Heart left ventricle (tissue), 13 donors: ENCODE data around the gene CENPX.

ENCODE experiments used
- POLR2A ChIP-seq, 2 donors: fragments of 450-650 bp; IDR thresholded peaks; one replicate each; pipeline ENCODE4 v1.6.1; 2017; ENCODE audit warnings: antibody characterized with exemption in 2 of 2, mild to moderate bottlenecking in 2 of 2, moderate library complexity in 2 of 2
- TF ChIP-seq, protein P1 (sequence below), 12 donors: fragments of 200-600 bp; sonication (generic) in 4 of 12; IDR thresholded peaks; one replicate each; pipeline versions ENCODE4 v1.5.0 to v1.8.0; 2018 to 2022; ENCODE audit warnings: antibody characterized with exemption in 12 of 12, mild to moderate bottlenecking in 5 of 12
- donor health status: ischemic (EF 13 %, LVEDD 7.1; RV severe dilation, severe dysfunction).
- donor health status: DM: no; HTN: yes; CAD: no.
- donor health status: DM: no; HTN: no; CAD: no.
- donor health status: ischemic (EF 25% LVEDD 6.9; RV normal size, moderate dysfunction).
- donor health status: ischemic (EF 25% LVEDD 5.7; RV mildly dilated, moderate dysfunction).
- donor health status: ischemic (EF 35%, LVEDD 5.7; RV mildly dilated, moderate dysfunction).
- donor health status: nonischemic (EF 11% LVEDD 7.7; RV severe dilation, severe dysfunction).
- donor health status: DM: yes; HTN: yes; CAD: no.
- donor health status: PGD.
- donor health status: ischemic (EF 29% LVEDD 5.4; RV normal size, mild dysfunction).
- donor health status: nonischemic (EF 23%, LVEDD 6.1; RV moderate dilation, normal function).

DNA sequence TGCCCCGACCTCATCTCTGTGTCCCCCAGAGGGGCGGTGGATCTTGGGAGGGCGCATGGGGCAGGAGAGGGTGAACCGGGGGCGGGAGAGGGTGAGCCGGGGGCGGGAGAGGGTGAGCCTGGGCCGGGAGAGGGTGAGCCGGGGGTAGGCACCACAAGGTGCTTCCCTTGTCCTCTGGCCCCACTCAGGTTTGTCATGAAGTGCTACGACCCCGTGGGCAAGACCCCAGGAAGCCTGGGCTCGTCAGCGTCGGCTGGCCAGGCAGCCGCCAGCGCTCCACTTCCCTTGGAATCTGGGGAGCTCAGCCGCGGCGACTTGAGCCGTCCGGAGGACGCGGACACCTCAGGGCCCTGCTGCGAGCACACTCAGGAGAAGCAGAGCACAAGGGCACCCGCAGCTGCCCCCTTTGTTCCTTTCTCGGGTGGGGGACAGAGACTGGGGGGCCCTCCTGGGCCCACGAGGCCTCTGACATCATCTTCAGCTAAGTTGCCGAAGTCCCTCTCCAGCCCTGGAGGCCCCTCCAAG is 26.4 kb downstream of the CENPX start:
- no peak for TF ChIP-seq POLR2A (IDR thresholded peaks at IDR 0.05)
- TF ChIP-seq, protein P1, sequence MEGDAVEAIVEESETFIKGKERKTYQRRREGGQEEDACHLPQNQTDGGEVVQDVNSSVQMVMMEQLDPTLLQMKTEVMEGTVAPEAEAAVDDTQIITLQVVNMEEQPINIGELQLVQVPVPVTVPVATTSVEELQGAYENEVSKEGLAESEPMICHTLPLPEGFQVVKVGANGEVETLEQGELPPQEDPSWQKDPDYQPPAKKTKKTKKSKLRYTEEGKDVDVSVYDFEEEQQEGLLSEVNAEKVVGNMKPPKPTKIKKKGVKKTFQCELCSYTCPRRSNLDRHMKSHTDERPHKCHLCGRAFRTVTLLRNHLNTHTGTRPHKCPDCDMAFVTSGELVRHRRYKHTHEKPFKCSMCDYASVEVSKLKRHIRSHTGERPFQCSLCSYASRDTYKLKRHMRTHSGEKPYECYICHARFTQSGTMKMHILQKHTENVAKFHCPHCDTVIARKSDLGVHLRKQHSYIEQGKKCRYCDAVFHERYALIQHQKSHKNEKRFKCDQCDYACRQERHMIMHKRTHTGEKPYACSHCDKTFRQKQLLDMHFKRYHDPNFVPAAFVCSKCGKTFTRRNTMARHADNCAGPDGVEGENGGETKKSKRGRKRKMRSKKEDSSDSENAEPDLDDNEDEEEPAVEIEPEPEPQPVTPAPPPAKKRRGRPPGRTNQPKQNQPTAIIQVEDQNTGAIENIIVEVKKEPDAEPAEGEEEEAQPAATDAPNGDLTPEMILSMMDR (IDR thresholded peaks at IDR 0.05), result no peak
